GM21717 (cell line): ENCODE data around the gene ACAD9.

Source experiments
- ATAC-seq: cut with Tn5 transposase; IDR thresholded peaks from one replicate; pipeline ENCODE4 v1.9.1; 2021; ENCODE audit warnings: mild to moderate bottlenecking, moderate library complexity; ENCODE audit not compliant: unreplicated experiment

ACAD9 gene

GRCh38 chr3:128933213-128933921 is 53.9 kb downstream of the ACAD9 start:
- no peak for ATAC-seq

GRCh38 chr3:128933922-128934253 is 54.5 kb downstream of the ACAD9 start:
- no peak for ATAC-seq

GRCh38 chr3:128935922-128936321 is 56.5 kb downstream of the ACAD9 start:
- no peak for ATAC-seq

- ATAC-seq, result no peak
Observed at GRCh38 chr3:128936341-128936740, 56.9 kb downstream of the ACAD9 start.

GRCh38 chr3:128940252-128940651 is 60.8 kb downstream of the ACAD9 start:
- ATAC-seq, result no peak

- no peak for ATAC-seq
Observed at GRCh38 chr3:128942161-128942952, 62.9 kb downstream of the ACAD9 start.

GRCh38 chr3:128945041-128945877 is 65.8 kb downstream of the ACAD9 start:
- ATAC-seq, result no peak

GRCh38 chr3:128945878-128946175 is 66.4 kb downstream of the ACAD9 start:
- no peak for ATAC-seq

- no peak for ATAC-seq
Observed at GRCh38 chr3:128946411-128946810, 67.0 kb downstream of the ACAD9 start.

- no peak for ATAC-seq
Observed at GRCh38 chr3:128949158-128949557, 69.7 kb downstream of the ACAD9 start.

- ATAC-seq, result no peak
Observed at GRCh38 chr3:128950223-128950938, 71.0 kb downstream of the ACAD9 start.

- no peak for ATAC-seq
Observed at GRCh38 chr3:128956440-128956839, 77.0 kb downstream of the ACAD9 start.
